ENCODE data around the gene KDM3B. TPM values are rescaled to one million over a fixed set of nuclear protein-coding genes. Genes with fewer than 3 reads are reported as not detected.

KDM3B gene
- total and polyA plus RNA-seq, 9 of the 15 experiments (the other 6 are each of a cell fraction or from before 2014, with no cell fraction given): 13.8 to 62.8 (median 41.9) TPM

GRCh38 chr5:138449501-138450239 is 97.2 kb downstream of the KDM3B start (continued):
- TF ChIP-seq DEAF1 (CRISPR knock-in tag; IDR thresholded peaks at IDR 0.05): peak; percentile 64
- TF ChIP-seq KLF1 (tag; IDR thresholded peaks at IDR 0.05): no peak
- TF ChIP-seq ZNF121 (CRISPR knock-in tag; conservative IDR thresholded peaks at IDR 0.05): no peak
- no peak for TF ChIP-seq POLR2H (tag; IDR thresholded peaks at IDR 0.05; ENCODE audit: low read depth)
- TF ChIP-seq, protein P1, sequence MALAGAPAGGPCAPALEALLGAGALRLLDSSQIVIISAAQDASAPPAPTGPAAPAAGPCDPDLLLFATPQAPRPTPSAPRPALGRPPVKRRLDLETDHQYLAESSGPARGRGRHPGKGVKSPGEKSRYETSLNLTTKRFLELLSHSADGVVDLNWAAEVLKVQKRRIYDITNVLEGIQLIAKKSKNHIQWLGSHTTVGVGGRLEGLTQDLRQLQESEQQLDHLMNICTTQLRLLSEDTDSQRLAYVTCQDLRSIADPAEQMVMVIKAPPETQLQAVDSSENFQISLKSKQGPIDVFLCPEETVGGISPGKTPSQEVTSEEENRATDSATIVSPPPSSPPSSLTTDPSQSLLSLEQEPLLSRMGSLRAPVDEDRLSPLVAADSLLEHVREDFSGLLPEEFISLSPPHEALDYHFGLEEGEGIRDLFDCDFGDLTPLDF (CRISPR knock-in tag; IDR thresholded peaks at IDR 0.05): 0 out of 2 replicates have a peak, but pooled peaks have one; percentile 39
- TF ChIP-seq MTA3 (IDR thresholded peaks at IDR 0.05; ENCODE audit: borderline replicate concordance): peak; percentile 60; the same call in 1 of the 2 replicates
- TF ChIP-seq ARID2 (IDR thresholded peaks at IDR 0.05): 0 out of 2 replicates have a peak, but pooled peaks have one; percentile 35
- 0 out of 2 replicates have a peak, but pooled peaks have one; percentile 20 for TF ChIP-seq HCFC1 (IDR thresholded peaks at IDR 0.05; ENCODE audit: low read depth, low read length)
- TF ChIP-seq EZH2 (IDR thresholded peaks at IDR 0.05; ENCODE audit: borderline replicate concordance, low read depth, low read length): no peak
- no peak for TF ChIP-seq CREB1 (IDR thresholded peaks at IDR 0.05)
- TF ChIP-seq CREB1 (CRISPR knock-in tag; IDR thresholded peaks at IDR 0.05): peak; percentile 50; the same call in 1 of the 2 replicates
- TF ChIP-seq RBM22 (IDR thresholded peaks at IDR 0.05; ENCODE audit: low read depth, low read length, poor library complexity, severe bottlenecking): no peak
- TF ChIP-seq KDM4B (IDR thresholded peaks at IDR 0.05; ENCODE audit: borderline replicate concordance in 2 of 2, low read depth in 1 of 2): no peak
- no peak for TF ChIP-seq SAFB2 (IDR thresholded peaks at IDR 0.05; ENCODE audit: borderline replicate concordance, low read depth, low read length, severe bottlenecking)
- no peak for TF ChIP-seq BRD9 (IDR thresholded peaks at IDR 0.05; ENCODE audit: low read depth, partially characterized antibody)
- no peak for TF ChIP-seq ZNF717 (CRISPR knock-in tag; IDR thresholded peaks at IDR 0.05)
- TF ChIP-seq SREBF1 (IDR thresholded peaks at IDR 0.05; ENCODE audit: borderline replicate concordance, low read depth, low read length): no peak
- TF ChIP-seq CGGBP1 (CRISPR knock-in tag; IDR thresholded peaks at IDR 0.05): no peak
- TF ChIP-seq ZNF384 (IDR thresholded peaks at IDR 0.05; ENCODE audit: low read depth, low read length): no peak
- no peak for TF ChIP-seq ARHGAP35 (IDR thresholded peaks at IDR 0.05; ENCODE audit: partially characterized antibody)
- TF ChIP-seq RBM25 (IDR thresholded peaks at IDR 0.05; ENCODE audit: low read depth, low read length, severe bottlenecking): no peak
- TF ChIP-seq, protein P2, sequence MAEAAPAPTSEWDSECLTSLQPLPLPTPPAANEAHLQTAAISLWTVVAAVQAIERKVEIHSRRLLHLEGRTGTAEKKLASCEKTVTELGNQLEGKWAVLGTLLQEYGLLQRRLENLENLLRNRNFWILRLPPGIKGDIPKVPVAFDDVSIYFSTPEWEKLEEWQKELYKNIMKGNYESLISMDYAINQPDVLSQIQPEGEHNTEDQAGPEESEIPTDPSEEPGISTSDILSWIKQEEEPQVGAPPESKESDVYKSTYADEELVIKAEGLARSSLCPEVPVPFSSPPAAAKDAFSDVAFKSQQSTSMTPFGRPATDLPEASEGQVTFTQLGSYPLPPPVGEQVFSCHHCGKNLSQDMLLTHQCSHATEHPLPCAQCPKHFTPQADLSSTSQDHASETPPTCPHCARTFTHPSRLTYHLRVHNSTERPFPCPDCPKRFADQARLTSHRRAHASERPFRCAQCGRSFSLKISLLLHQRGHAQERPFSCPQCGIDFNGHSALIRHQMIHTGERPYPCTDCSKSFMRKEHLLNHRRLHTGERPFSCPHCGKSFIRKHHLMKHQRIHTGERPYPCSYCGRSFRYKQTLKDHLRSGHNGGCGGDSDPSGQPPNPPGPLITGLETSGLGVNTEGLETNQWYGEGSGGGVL (CRISPR knock-in tag; IDR thresholded peaks at IDR 0.05): no peak
